ENCODE measurements around the gene VDR.

VDR gene

GRCh38 chr12:47904713-47905709, at the start of gene VDR:
Gene VDR, minus strand, starts transcription at chr12:47904994. Its CDS starts 25,881 bp downstream, at chr12:47879113.
- Histone ChIP-seq H3K27me3 (ENCODE audit: insufficient read depth, insufficient read length) (peaks cover 75% of the 10 kb centered on the region), H3K4me3 (ENCODE audit: insufficient read length, low read depth) (peak within 1 kb of the TSS; percentile 53), H3K4me1 (ENCODE audit: insufficient read depth, insufficient read length) (peaks cover 13% of the 10 kb centered on the region), H3K36me3 (ENCODE audit: insufficient read depth, insufficient read length, low read length) (no peaks in the 10 kb centered on the region), H3K9me3 (ENCODE audit: insufficient read depth, low read length) (no peaks in the 10 kb centered on the region), H3K9ac (ENCODE audit: insufficient read length, low read depth) (peak within 1 kb of the TSS; percentile 77)
- peak; percentile 56 for DNase-seq (ENCODE audit: low read depth, low spot score)
- TF ChIP-seq ZNF274 (IDR thresholded peaks at IDR 0.05; ENCODE audit: low read depth, low read length) (no peak), SUZ12 (IDR thresholded peaks at IDR 0.05; ENCODE audit: extremely low read depth, insufficient read depth, insufficient read length) (no peak), YY1 (IDR thresholded peaks at IDR 0.05; ENCODE audit: insufficient read depth, insufficient read length) (no peak)

GRCh38 chr12:47954058-47954457, 49.3 kb upstream of the VDR start:
- DNase-seq (ENCODE audit: low read depth, low spot score) = no peak
- Histone ChIP-seq H3K27me3 (ENCODE audit: insufficient read depth, insufficient read length) (peaks cover 16% of the 10 kb centered on the region), H3K4me1 (ENCODE audit: insufficient read depth, insufficient read length) (peaks cover 5% of the 10 kb centered on the region), H3K9me3 (ENCODE audit: insufficient read depth, low read length) (peaks cover 30% of the 10 kb centered on the region), H3K36me3 (ENCODE audit: insufficient read depth, insufficient read length, low read length) (no peaks in the 10 kb centered on the region), H3K4me3 (ENCODE audit: insufficient read length, low read depth) (no peak overlapping the region), H3K9ac (ENCODE audit: insufficient read length, low read depth) (no peak overlapping the region)
- TF ChIP-seq SUZ12 (IDR thresholded peaks at IDR 0.05; ENCODE audit: extremely low read depth, insufficient read depth, insufficient read length) (no peak), ZNF274 (IDR thresholded peaks at IDR 0.05; ENCODE audit: low read depth, low read length) (no peak), YY1 (IDR thresholded peaks at IDR 0.05; ENCODE audit: insufficient read depth, insufficient read length) (no peak)

GRCh38 chr12:47950856-47951468, 46.2 kb upstream of the VDR start:
- H3K9ac ChIP-seq (ENCODE audit: insufficient read length, low read depth) = no peak overlapping the region
- H3K4me3 ChIP-seq (ENCODE audit: insufficient read length, low read depth) = no peak overlapping the region
- peaks cover 16% of the 10 kb centered on the region for H3K4me1 ChIP-seq (ENCODE audit: insufficient read depth, insufficient read length)
- no peak for DNase-seq (ENCODE audit: low read depth, low spot score)
- no peaks in the 10 kb centered on the region for H3K36me3 ChIP-seq (ENCODE audit: insufficient read depth, insufficient read length, low read length)
- H3K27me3 ChIP-seq (ENCODE audit: insufficient read depth, insufficient read length) = peaks cover 21% of the 10 kb centered on the region
- no peaks in the 10 kb centered on the region for H3K9me3 ChIP-seq (ENCODE audit: insufficient read depth, low read length)
- TF ChIP-seq YY1 (IDR thresholded peaks at IDR 0.05; ENCODE audit: insufficient read depth, insufficient read length) (no peak), ZNF274 (IDR thresholded peaks at IDR 0.05; ENCODE audit: low read depth, low read length) (no peak)

- Histone ChIP-seq H3K4me3 (ENCODE audit: insufficient read length, low read depth) (no peak overlapping the region), H3K4me1 (ENCODE audit: insufficient read depth, insufficient read length) (peaks cover 16% of the 10 kb centered on the region), H3K9ac (ENCODE audit: insufficient read length, low read depth) (no peak overlapping the region), H3K9me3 (ENCODE audit: insufficient read depth, low read length) (no peaks in the 10 kb centered on the region), H3K27me3 (ENCODE audit: insufficient read depth, insufficient read length) (peaks cover 21% of the 10 kb centered on the region), H3K36me3 (ENCODE audit: insufficient read depth, insufficient read length, low read length) (no peaks in the 10 kb centered on the region)
- DNase-seq (ENCODE audit: low read depth, low spot score) = peak; percentile 63
- TF ChIP-seq YY1 (IDR thresholded peaks at IDR 0.05; ENCODE audit: insufficient read depth, insufficient read length) = no peak
- TF ChIP-seq ZNF274 (IDR thresholded peaks at IDR 0.05; ENCODE audit: low read depth, low read length) = no peak
- TF ChIP-seq SUZ12 (IDR thresholded peaks at IDR 0.05; ENCODE audit: extremely low read depth, insufficient read depth, insufficient read length) = no peak
These were observed 44.9 kb upstream of the VDR start for GRCh38 chr12:47949441-47950341.

GRCh38 chr12:47947341-47947740, 42.5 kb upstream of the VDR start:
- peaks cover 23% of the 10 kb centered on the region for H3K27me3 ChIP-seq (ENCODE audit: insufficient read depth, insufficient read length)

GRCh38 chr12:47946413-47947323, 41.9 kb upstream of the VDR start:
- Histone ChIP-seq H3K4me1 (ENCODE audit: insufficient read depth, insufficient read length) (peaks cover 14% of the 10 kb centered on the region), H3K4me3 (ENCODE audit: insufficient read length, low read depth) (no peak overlapping the region), H3K9ac (ENCODE audit: insufficient read length, low read depth) (no peak overlapping the region), H3K36me3 (ENCODE audit: insufficient read depth, insufficient read length, low read length) (no peaks in the 10 kb centered on the region), H3K9me3 (ENCODE audit: insufficient read depth, low read length) (no peaks in the 10 kb centered on the region), H3K27me3 (ENCODE audit: insufficient read depth, insufficient read length) (peaks cover 27% of the 10 kb centered on the region)
- DNase-seq (ENCODE audit: low read depth, low spot score) = no peak
- no peak for TF ChIP-seq ZNF274 (IDR thresholded peaks at IDR 0.05; ENCODE audit: low read depth, low read length)
- no peak for TF ChIP-seq YY1 (IDR thresholded peaks at IDR 0.05; ENCODE audit: insufficient read depth, insufficient read length)
- no peak for TF ChIP-seq SUZ12 (IDR thresholded peaks at IDR 0.05; ENCODE audit: extremely low read depth, insufficient read depth, insufficient read length)

More at GRCh38 chr12:47947341-47947740, 42.5 kb upstream of the VDR start:
- no peak for DNase-seq (ENCODE audit: low read depth, low spot score)
- Histone ChIP-seq H3K9ac (ENCODE audit: insufficient read length, low read depth) (no peak overlapping the region), H3K9me3 (ENCODE audit: insufficient read depth, low read length) (no peaks in the 10 kb centered on the region), H3K4me3 (ENCODE audit: insufficient read length, low read depth) (no peak overlapping the region), H3K36me3 (ENCODE audit: insufficient read depth, insufficient read length, low read length) (no peaks in the 10 kb centered on the region), H3K4me1 (ENCODE audit: insufficient read depth, insufficient read length) (peaks cover 14% of the 10 kb centered on the region)
- no peak for TF ChIP-seq ZNF274 (IDR thresholded peaks at IDR 0.05; ENCODE audit: low read depth, low read length)
- TF ChIP-seq YY1 (IDR thresholded peaks at IDR 0.05; ENCODE audit: insufficient read depth, insufficient read length) = no peak
- TF ChIP-seq SUZ12 (IDR thresholded peaks at IDR 0.05; ENCODE audit: extremely low read depth, insufficient read depth, insufficient read length) = no peak

All from NT2/D1 (cell line).